Stimulated activated naive CD8-positive, alpha-beta T cell treated with anti-CD3 and anti-CD28 coated beads, Interleukin-15, Interleukin-2, amounts not matched to agents 100 ng/mL and 50 ng/mL, for 24 hours (primary cell): ENCODE data around the gene GPR150.

Experiments used
- H3K27ac Mint-ChIP-seq: one replicate; pipeline ENCODE4 v1.8.0; 2021; ENCODE audit warnings: mild to moderate bottlenecking, mixed read lengths
- H3K27me3 Mint-ChIP-seq: one replicate; pipeline ENCODE4 v1.8.0; 2021; ENCODE audit warnings: mixed read lengths
- H3K36me3 Mint-ChIP-seq: one replicate; pipeline ENCODE4 v1.8.0; 2021; ENCODE audit warnings: low read depth, mixed read lengths
- H3K4me1 Mint-ChIP-seq: one replicate; pipeline ENCODE4 v1.8.0; 2021; ENCODE audit warnings: low read depth, mixed read lengths
- H3K4me3 Mint-ChIP-seq: one replicate; pipeline ENCODE4 v1.8.0; 2021; ENCODE audit warnings: mild to moderate bottlenecking, mixed read lengths
- H3K9me3 Mint-ChIP-seq: one replicate; pipeline ENCODE4 v1.8.0; 2021; ENCODE audit warnings: mixed read lengths

Gene GPR150

GRCh38 chr5:95620030-95620869 is at the start of gene GPR150:
Gene GPR150, plus strand, starts transcription at chr5:95620087. Its CDS starts 189 bp downstream, at chr5:95620276.
- H3K4me3 Mint-ChIP-seq = peak within 1 kb of the TSS; percentile 79
- peak within 1 kb of the TSS; percentile 32 for H3K27ac Mint-ChIP-seq
- no peaks in the 10 kb centered on the region for H3K9me3 Mint-ChIP-seq
- H3K4me1 Mint-ChIP-seq = peaks cover 36% of the 10 kb centered on the region
- no peaks in the 10 kb centered on the region for H3K27me3 Mint-ChIP-seq
- H3K36me3 Mint-ChIP-seq = no peaks in the 10 kb centered on the region

- no peaks in the 10 kb centered on the region for H3K27me3 Mint-ChIP-seq
- no peaks in the 10 kb centered on the region for H3K9me3 Mint-ChIP-seq
- H3K36me3 Mint-ChIP-seq = peaks cover 43% of the 10 kb centered on the region
- no peak overlapping the region for H3K4me3 Mint-ChIP-seq
- H3K27ac Mint-ChIP-seq = no peak overlapping the region
- no peaks in the 10 kb centered on the region for H3K4me1 Mint-ChIP-seq
Measured at GRCh38 chr5:95572016-95572415, 47.9 kb upstream of the GPR150 start.

- H3K36me3 Mint-ChIP-seq = peaks cover 11% of the 10 kb centered on the region
- H3K27me3 Mint-ChIP-seq = no peaks in the 10 kb centered on the region
Measured at GRCh38 chr5:95581576-95581975, 38.3 kb upstream of the GPR150 start.

GRCh38 chr5:95583992-95584391 is 35.9 kb upstream of the GPR150 start:
- Mint-ChIP-seq H3K36me3 (peaks cover 10% of the 10 kb centered on the region), H3K9me3 (no peaks in the 10 kb centered on the region), H3K27ac (no peak overlapping the region), H3K27me3 (no peaks in the 10 kb centered on the region), H3K4me1 (no peaks in the 10 kb centered on the region), H3K4me3 (no peak overlapping the region)

More at GRCh38 chr5:95581576-95581975, 38.3 kb upstream of the GPR150 start:
- H3K9me3 Mint-ChIP-seq = no peaks in the 10 kb centered on the region
- no peak overlapping the region for H3K27ac Mint-ChIP-seq
- no peaks in the 10 kb centered on the region for H3K4me1 Mint-ChIP-seq
- no peak overlapping the region for H3K4me3 Mint-ChIP-seq

GRCh38 chr5:95590880-95591279 is 29.0 kb upstream of the GPR150 start:
- peaks cover 15% of the 10 kb centered on the region for H3K4me1 Mint-ChIP-seq
- H3K27ac Mint-ChIP-seq = peak overlapping the region; percentile 11
- H3K36me3 Mint-ChIP-seq = peaks cover 10% of the 10 kb centered on the region
- H3K4me3 Mint-ChIP-seq = no peak overlapping the region
- no peaks in the 10 kb centered on the region for H3K27me3 Mint-ChIP-seq
- no peaks in the 10 kb centered on the region for H3K9me3 Mint-ChIP-seq

GRCh38 chr5:95591490-95591901 is 28.4 kb upstream of the GPR150 start:
- no peak overlapping the region for H3K4me3 Mint-ChIP-seq
- H3K27me3 Mint-ChIP-seq = no peaks in the 10 kb centered on the region
- no peaks in the 10 kb centered on the region for H3K9me3 Mint-ChIP-seq
- H3K27ac Mint-ChIP-seq = no peak overlapping the region
- H3K4me1 Mint-ChIP-seq = peaks cover 15% of the 10 kb centered on the region
- H3K36me3 Mint-ChIP-seq = peaks cover 10% of the 10 kb centered on the region

- Mint-ChIP-seq H3K27ac (no peak overlapping the region), H3K4me1 (peaks cover 15% of the 10 kb centered on the region), H3K9me3 (no peaks in the 10 kb centered on the region), H3K36me3 (peaks cover 10% of the 10 kb centered on the region), H3K27me3 (no peaks in the 10 kb centered on the region), H3K4me3 (no peak overlapping the region)
Measured at GRCh38 chr5:95595289-95595931, 24.5 kb upstream of the GPR150 start.

- Mint-ChIP-seq H3K4me3 (no peak overlapping the region), H3K27ac (no peak overlapping the region), H3K27me3 (no peaks in the 10 kb centered on the region)
Measured at GRCh38 chr5:95599252-95599651, 20.6 kb upstream of the GPR150 start.

GRCh38 chr5:95600557-95600956 is 19.3 kb upstream of the GPR150 start:
- no peak overlapping the region for H3K4me3 Mint-ChIP-seq
- peaks cover 5% of the 10 kb centered on the region for H3K36me3 Mint-ChIP-seq
- no peak overlapping the region for H3K27ac Mint-ChIP-seq
- H3K4me1 Mint-ChIP-seq = no peaks in the 10 kb centered on the region
- no peaks in the 10 kb centered on the region for H3K27me3 Mint-ChIP-seq
- no peaks in the 10 kb centered on the region for H3K9me3 Mint-ChIP-seq

More at GRCh38 chr5:95599252-95599651, 20.6 kb upstream of the GPR150 start:
- Mint-ChIP-seq H3K4me1 (no peaks in the 10 kb centered on the region), H3K9me3 (no peaks in the 10 kb centered on the region), H3K36me3 (peaks cover 11% of the 10 kb centered on the region)

GRCh38 chr5:95605786-95606185 is 14.1 kb upstream of the GPR150 start:
- H3K4me1 Mint-ChIP-seq = no peaks in the 10 kb centered on the region
- peaks cover 5% of the 10 kb centered on the region for H3K36me3 Mint-ChIP-seq
- no peaks in the 10 kb centered on the region for H3K27me3 Mint-ChIP-seq
- no peak overlapping the region for H3K4me3 Mint-ChIP-seq
- no peaks in the 10 kb centered on the region for H3K9me3 Mint-ChIP-seq
- no peak overlapping the region for H3K27ac Mint-ChIP-seq

- Mint-ChIP-seq H3K36me3 (peaks cover 5% of the 10 kb centered on the region), H3K9me3 (no peaks in the 10 kb centered on the region), H3K27ac (no peak overlapping the region), H3K4me1 (no peaks in the 10 kb centered on the region), H3K27me3 (no peaks in the 10 kb centered on the region), H3K4me3 (no peak overlapping the region)
Measured at GRCh38 chr5:95606419-95606818, 13.5 kb upstream of the GPR150 start.

GRCh38 chr5:95609711-95610110 is 10.2 kb upstream of the GPR150 start:
- Mint-ChIP-seq H3K27me3 (no peaks in the 10 kb centered on the region), H3K9me3 (peaks cover 10% of the 10 kb centered on the region), H3K27ac (no peak overlapping the region), H3K4me1 (peaks cover 8% of the 10 kb centered on the region), H3K4me3 (no peak overlapping the region), H3K36me3 (peaks cover 17% of the 10 kb centered on the region)

- Mint-ChIP-seq H3K27ac (no peak overlapping the region), H3K4me3 (no peak overlapping the region), H3K4me1 (peaks cover 15% of the 10 kb centered on the region), H3K27me3 (no peaks in the 10 kb centered on the region), H3K9me3 (peaks cover 10% of the 10 kb centered on the region), H3K36me3 (peaks cover 20% of the 10 kb centered on the region)
Measured at GRCh38 chr5:95610546-95610945, 9.3 kb upstream of the GPR150 start.

- H3K27me3 Mint-ChIP-seq = no peaks in the 10 kb centered on the region
- no peak overlapping the region for H3K27ac Mint-ChIP-seq
- peaks cover 10% of the 10 kb centered on the region for H3K9me3 Mint-ChIP-seq
- H3K4me3 Mint-ChIP-seq = no peak overlapping the region
- H3K36me3 Mint-ChIP-seq = peaks cover 20% of the 10 kb centered on the region
- H3K4me1 Mint-ChIP-seq = peaks cover 15% of the 10 kb centered on the region
Measured at GRCh38 chr5:95611396-95611795, 8.5 kb upstream of the GPR150 start.

GRCh38 chr5:95613514-95613913 is 6.4 kb upstream of the GPR150 start:
- Mint-ChIP-seq H3K36me3 (peaks cover 20% of the 10 kb centered on the region), H3K4me3 (no peak overlapping the region), H3K4me1 (peaks cover 18% of the 10 kb centered on the region), H3K27me3 (no peaks in the 10 kb centered on the region), H3K27ac (no peak overlapping the region), H3K9me3 (peaks cover 10% of the 10 kb centered on the region)
